Measurements from ENCODE around the gene HOXA4. TPM values are rescaled to one million over a fixed set of nuclear protein-coding genes. Genes with fewer than 3 reads are reported as not detected.

HOXA4 gene
- total and polyA plus RNA-seq, 2 experiments from 2014 or later, result 0.69 to 1.3 TPM

DNA sequence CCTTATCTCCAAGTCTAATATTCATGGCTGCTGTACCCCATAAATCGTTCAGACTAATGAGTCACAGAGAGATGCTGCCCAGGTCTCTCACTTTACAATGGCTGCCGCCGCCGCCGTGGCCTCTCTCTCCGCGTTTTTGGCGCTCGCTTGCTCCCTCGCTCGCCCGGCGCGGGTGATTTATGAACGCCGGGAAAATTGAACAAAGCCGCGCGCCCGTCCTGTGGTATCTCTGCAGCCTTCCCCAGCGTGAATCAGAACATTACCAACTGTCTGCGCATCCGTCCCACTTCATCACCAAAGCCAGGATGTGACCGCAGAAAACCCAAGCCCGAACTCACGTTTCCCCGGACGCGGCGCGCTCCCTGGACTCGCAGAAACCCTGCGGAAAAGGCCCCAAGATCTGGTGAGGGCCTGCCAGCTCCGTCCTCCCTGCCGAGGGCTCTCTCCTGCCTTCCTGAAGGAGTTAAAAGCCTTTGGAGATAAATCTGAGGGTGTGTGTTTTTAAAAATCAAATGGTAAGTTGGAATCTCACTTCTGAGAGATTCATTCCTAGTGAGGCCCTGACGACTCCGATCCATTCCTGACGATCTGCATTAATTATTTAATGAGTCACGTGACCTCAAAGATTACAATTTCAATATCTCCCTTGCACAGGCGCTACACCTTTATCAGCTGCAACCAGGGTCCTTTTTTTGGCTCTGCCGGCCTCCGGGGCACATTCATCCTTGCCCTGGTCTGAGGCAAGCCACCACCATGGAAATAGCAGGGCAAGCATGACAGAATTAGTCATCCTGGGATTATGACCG is 6.3 kb downstream of the HOXA4 start:
- peaks cover 9% of the 10 kb centered on the region for H3K79me2 ChIP-seq
- no peaks in the 10 kb centered on the region for H3K9me3 ChIP-seq (ENCODE audit: low read depth)
- TF ChIP-seq EZH2phosphoT487 (IDR thresholded peaks at IDR 0.05; ENCODE audit: low read depth, severe bottlenecking, unreplicated experiment) (peak; percentile 6), EZH2 (IDR thresholded peaks at IDR 0.05; ENCODE audit: borderline replicate concordance) (peak; percentile 54)
- TF ChIP-seq, protein P1, sequence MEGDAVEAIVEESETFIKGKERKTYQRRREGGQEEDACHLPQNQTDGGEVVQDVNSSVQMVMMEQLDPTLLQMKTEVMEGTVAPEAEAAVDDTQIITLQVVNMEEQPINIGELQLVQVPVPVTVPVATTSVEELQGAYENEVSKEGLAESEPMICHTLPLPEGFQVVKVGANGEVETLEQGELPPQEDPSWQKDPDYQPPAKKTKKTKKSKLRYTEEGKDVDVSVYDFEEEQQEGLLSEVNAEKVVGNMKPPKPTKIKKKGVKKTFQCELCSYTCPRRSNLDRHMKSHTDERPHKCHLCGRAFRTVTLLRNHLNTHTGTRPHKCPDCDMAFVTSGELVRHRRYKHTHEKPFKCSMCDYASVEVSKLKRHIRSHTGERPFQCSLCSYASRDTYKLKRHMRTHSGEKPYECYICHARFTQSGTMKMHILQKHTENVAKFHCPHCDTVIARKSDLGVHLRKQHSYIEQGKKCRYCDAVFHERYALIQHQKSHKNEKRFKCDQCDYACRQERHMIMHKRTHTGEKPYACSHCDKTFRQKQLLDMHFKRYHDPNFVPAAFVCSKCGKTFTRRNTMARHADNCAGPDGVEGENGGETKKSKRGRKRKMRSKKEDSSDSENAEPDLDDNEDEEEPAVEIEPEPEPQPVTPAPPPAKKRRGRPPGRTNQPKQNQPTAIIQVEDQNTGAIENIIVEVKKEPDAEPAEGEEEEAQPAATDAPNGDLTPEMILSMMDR (IDR thresholded peaks at IDR 0.05; ENCODE audit: poor library complexity), result no peak
- no peaks in the 10 kb centered on the region for H3K36me3 ChIP-seq (replicated peaks; ENCODE audit: insufficient read depth, low read depth)
- H3K27ac ChIP-seq, result no peak overlapping the region
- H2AFZ ChIP-seq, result no peak overlapping the region
- H3K27me3 ChIP-seq, result peaks cover 75% of the 10 kb centered on the region
- peak overlapping the region; percentile 66 for H3K4me2 ChIP-seq
- peaks cover 11% of the 10 kb centered on the region for H3K4me1 ChIP-seq (ENCODE audit: insufficient read depth)
- H4K20me1 ChIP-seq (ENCODE audit: insufficient read depth, poor library complexity, severe bottlenecking), result no peaks in the 10 kb centered on the region
- DNase-seq (ENCODE audit: low spot score), result no peak
- H3K4me3 ChIP-seq, result no peak overlapping the region
- no peaks in the 10 kb centered on the region for H3K9me2 ChIP-seq (replicated peaks; ENCODE audit: insufficient read depth)
- 35% methylated on average over 43 of the region's 43 CpGs for WGBS (ENCODE audit: low lambda C conversion rate, missing lambda C conversion rate)

DNA sequence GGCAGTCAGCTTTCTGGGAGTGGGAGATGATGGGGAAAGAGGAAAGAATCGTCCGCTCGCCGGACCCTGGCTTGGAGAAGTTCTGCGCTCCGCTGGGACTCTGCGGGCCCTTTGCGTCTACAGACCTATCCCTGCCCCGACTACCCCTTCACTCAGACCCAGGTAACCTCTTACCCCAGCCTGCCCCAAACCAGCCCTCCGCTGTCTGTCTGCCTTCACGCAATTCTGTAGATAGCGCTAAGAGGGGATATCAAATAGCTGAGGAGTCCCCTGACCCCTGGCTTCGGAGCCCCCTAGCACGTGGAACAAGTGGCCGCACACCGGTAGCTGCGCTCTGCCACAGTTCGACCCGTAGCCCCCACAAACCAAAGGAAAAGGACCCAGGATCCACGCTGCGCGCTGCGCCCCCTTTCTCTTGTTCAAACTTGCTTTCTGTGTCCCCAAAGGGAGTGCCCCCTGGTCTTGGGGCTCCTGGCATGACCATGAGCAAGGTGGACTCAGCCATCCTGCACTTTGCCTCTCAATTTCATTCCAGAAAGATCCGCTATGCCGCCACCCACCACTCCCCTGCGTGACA is 7.0 kb downstream of the HOXA4 start:
- Histone ChIP-seq H3K79me2 (peaks cover 11% of the 10 kb centered on the region), H3K9me2 (replicated peaks; ENCODE audit: insufficient read depth) (no peaks in the 10 kb centered on the region), H3K4me2 (peak overlapping the region; percentile 66), H4K20me1 (ENCODE audit: insufficient read depth, poor library complexity, severe bottlenecking) (no peaks in the 10 kb centered on the region), H3K27ac (peak overlapping the region; percentile 89), H3K27me3 (peaks cover 73% of the 10 kb centered on the region), H2AFZ (no peak overlapping the region), H3K4me1 (ENCODE audit: insufficient read depth) (peaks cover 11% of the 10 kb centered on the region), H3K4me3 (peak overlapping the region; percentile 33), H3K36me3 (replicated peaks; ENCODE audit: insufficient read depth, low read depth) (no peaks in the 10 kb centered on the region), H3K9me3 (ENCODE audit: low read depth) (no peaks in the 10 kb centered on the region)
- 46% methylated on average over 19 of the region's 26 CpGs for WGBS (ENCODE audit: low lambda C conversion rate, missing lambda C conversion rate)
- TF ChIP-seq, protein P1 (IDR thresholded peaks at IDR 0.05; ENCODE audit: poor library complexity), result no peak
- TF ChIP-seq EZH2 (IDR thresholded peaks at IDR 0.05; ENCODE audit: borderline replicate concordance) (no peak), EZH2phosphoT487 (IDR thresholded peaks at IDR 0.05; ENCODE audit: low read depth, severe bottlenecking, unreplicated experiment) (no peak)
- no peak for DNase-seq (ENCODE audit: low spot score)

DNA sequence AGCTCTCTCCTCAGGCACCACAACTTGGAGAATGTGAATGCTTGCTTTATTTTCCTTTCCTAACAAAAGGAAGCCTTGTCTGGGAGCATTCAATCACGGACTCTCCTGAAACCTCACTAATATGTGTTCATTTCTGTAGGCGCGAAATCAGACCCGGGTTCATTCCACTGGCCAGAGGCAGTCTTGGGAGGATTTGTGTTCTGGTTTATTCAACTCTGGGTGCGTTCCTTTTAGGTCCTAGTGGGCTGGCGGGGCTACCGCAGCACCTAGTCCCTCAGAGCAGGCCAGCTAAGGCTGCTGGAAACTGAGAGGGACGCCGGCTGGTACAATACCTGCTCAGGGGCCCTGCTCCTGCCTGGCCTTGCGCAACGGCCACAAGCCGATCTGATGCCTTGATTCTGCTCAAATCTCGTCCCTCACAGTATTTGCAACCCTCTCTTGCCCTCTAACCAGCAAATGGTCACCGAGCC is 7.5 kb downstream of the HOXA4 start:
- H2AFZ ChIP-seq, result no peak overlapping the region
- H3K27me3 ChIP-seq, result peaks cover 73% of the 10 kb centered on the region
- H3K4me2 ChIP-seq, result peak overlapping the region; percentile 66
- no peaks in the 10 kb centered on the region for H4K20me1 ChIP-seq (ENCODE audit: insufficient read depth, poor library complexity, severe bottlenecking)
- H3K36me3 ChIP-seq (replicated peaks; ENCODE audit: insufficient read depth, low read depth), result no peaks in the 10 kb centered on the region
- 28% methylated on average over 14 of the region's 14 CpGs for WGBS (ENCODE audit: low lambda C conversion rate, missing lambda C conversion rate)
- H3K9me2 ChIP-seq (replicated peaks; ENCODE audit: insufficient read depth), result no peaks in the 10 kb centered on the region
- H3K27ac ChIP-seq, result peak overlapping the region; percentile 89
- peak overlapping the region; percentile 33 for H3K4me3 ChIP-seq
- H3K9me3 ChIP-seq (ENCODE audit: low read depth), result no peaks in the 10 kb centered on the region
- TF ChIP-seq, protein P1 (IDR thresholded peaks at IDR 0.05; ENCODE audit: poor library complexity), result no peak
- TF ChIP-seq EZH2 (IDR thresholded peaks at IDR 0.05; ENCODE audit: borderline replicate concordance) (no peak), EZH2phosphoT487 (IDR thresholded peaks at IDR 0.05; ENCODE audit: low read depth, severe bottlenecking, unreplicated experiment) (no peak)
- peaks cover 11% of the 10 kb centered on the region for H3K79me2 ChIP-seq
- peaks cover 11% of the 10 kb centered on the region for H3K4me1 ChIP-seq (ENCODE audit: insufficient read depth)
- DNase-seq (ENCODE audit: low spot score), result no peak
